GM12892 (cell line): Measurements from ENCODE around the gene MEOX2.

ENCODE experiments used
- POLR2A ChIP-seq: IDR thresholded peaks from 2 replicates; pipeline ENCODE4 v1.6.1; 2011; ENCODE audit warnings: low read depth, low read length, control low read depth
- POLR2AphosphoS5 ChIP-seq: IDR thresholded peaks from 2 replicates; pipeline ENCODE4 v1.6.1; 2011; ENCODE audit warnings: low read depth, low read length, control low read depth

GRCh38 chr7:15681631-15682030 is 4.9 kb downstream of the MEOX2 start:
- no peak for TF ChIP-seq POLR2A
- TF ChIP-seq POLR2AphosphoS5: no peak
